Caco-2 (cell line): ENCODE results near the gene BNIPL. TPM values are rescaled to one million over a fixed set of nuclear protein-coding genes. Genes with fewer than 3 reads are reported as not detected.

Experiments used
- BruUV-seq: library from RNA; stranded (reverse); fragments of 400-500 nt; replicated peaks from 2 replicates; lab custom pipeline; 2021; lab: Mats Ljungman, UMichigan
- CTCF ChIA-PET: fragments of 300-600 bp; sonication (Branson Sonifier 250); formaldehyde crosslinking; loops from one replicate; lab custom pipeline; 2022; ENCODE audit warnings: antibody characterized with exemption; lab: Charles Lee
- POLR2A ChIA-PET: fragments of 300-600 bp; sonication (Branson Sonifier 250); formaldehyde crosslinking; loops from one replicate; lab custom pipeline; 2022; ENCODE audit warnings: antibody characterized with exemption; lab: Charles Lee
- DNase-seq, 2 experiments: peaks; one replicate each; pipeline versions ENCODE4 v3.0.0 to v3.0.0-alpha.2; 2020 to 2022
- H3K27me3 ChIP-seq: replicated peaks from 2 replicates; pipeline ENCODE4 v1.6.0; 2011; ENCODE audit warnings: low read length; ENCODE audit not compliant: control insufficient read depth, insufficient read depth
- H3K36me3 ChIP-seq: 2 replicates; pipeline ENCODE4 v1.5.1; 2011; ENCODE audit warnings: low read length; ENCODE audit not compliant: control insufficient read depth, insufficient read depth
- H3K4me1 ChIP-seq: fragments of 250-450 bp; sonication (Bioruptor Pico); 2 replicates; pipeline ENCODE4 v1.5.1; 2020; ENCODE audit warnings: mild to moderate bottlenecking
- H3K4me3 ChIP-seq: 2 replicates; pipeline ENCODE4 v1.5.1; 2011; ENCODE audit warnings: low read depth, mild to moderate bottlenecking, control low read depth, low read length
- H3K9me3 ChIP-seq: fragments of 250-450 bp; sonication (Bioruptor Pico); 2 replicates; pipeline ENCODE4 v1.5.1; 2020; ENCODE audit warnings: mild to moderate bottlenecking, moderate library complexity
- H3K27ac Mint-ChIP-seq: one replicate; pipeline ENCODE4 v1.8.0; 2022; ENCODE audit warnings: mixed read lengths; ENCODE audit not compliant: unreplicated experiment
- H3K27me3 Mint-ChIP-seq: one replicate; pipeline ENCODE4 v1.8.0; 2022; ENCODE audit warnings: mixed read lengths; ENCODE audit not compliant: insufficient read depth, unreplicated experiment
- H3K36me3 Mint-ChIP-seq: one replicate; pipeline ENCODE4 v1.8.0; 2022; ENCODE audit warnings: mild to moderate bottlenecking, mixed read lengths; ENCODE audit not compliant: insufficient read depth, unreplicated experiment
- H3K4me1 Mint-ChIP-seq: one replicate; pipeline ENCODE4 v1.8.0; 2022; ENCODE audit warnings: low read depth, mixed read lengths; ENCODE audit not compliant: unreplicated experiment
- H3K4me3 Mint-ChIP-seq: one replicate; pipeline ENCODE4 v1.8.0; 2022; ENCODE audit warnings: mild to moderate bottlenecking, moderate library complexity, mixed read lengths; ENCODE audit not compliant: unreplicated experiment
- H3K9me3 Mint-ChIP-seq: one replicate; pipeline ENCODE4 v1.8.0; 2022; ENCODE audit warnings: mixed read lengths; ENCODE audit not compliant: unreplicated experiment
- intact Hi-C: fragments of 100-400 bp; cut with micrococcal nuclease; formaldehyde crosslinking; loops from one replicate; pipeline ENCODE4 v1.10.0; 2022; ENCODE audit not compliant: unreplicated experiment
- total RNA-seq: library from RNA; stranded (reverse); gene quantifications from 2 replicates; pipeline ENCODE4 v1.2.3, GENCODE V29; 2022
- TF ChIP-seq, protein P1 (sequence below), 2 experiments: fragments of 200-600 bp in 1 of 2; IDR thresholded peaks; 1 replicate in 1 of 2; 2 replicates in 1 of 2; pipeline versions ENCODE4 v1.5.1 to v1.8.0; 2011 to 2022; ENCODE audit warnings: antibody characterized with exemption in 1 of 2, control low read depth in 1 of 2, inconsistent platforms in 1 of 2, low read depth in 1 of 2, low read length in 1 of 2, mild to moderate bottlenecking in 1 of 2, moderate library complexity in 1 of 2; ENCODE audit not compliant: insufficient read depth in 1 of 2, severe bottlenecking in 1 of 2, unreplicated experiment in 1 of 2

BNIPL gene
- total RNA-seq, 1 experiment from 2014 or later = 1.9 TPM

DNA sequence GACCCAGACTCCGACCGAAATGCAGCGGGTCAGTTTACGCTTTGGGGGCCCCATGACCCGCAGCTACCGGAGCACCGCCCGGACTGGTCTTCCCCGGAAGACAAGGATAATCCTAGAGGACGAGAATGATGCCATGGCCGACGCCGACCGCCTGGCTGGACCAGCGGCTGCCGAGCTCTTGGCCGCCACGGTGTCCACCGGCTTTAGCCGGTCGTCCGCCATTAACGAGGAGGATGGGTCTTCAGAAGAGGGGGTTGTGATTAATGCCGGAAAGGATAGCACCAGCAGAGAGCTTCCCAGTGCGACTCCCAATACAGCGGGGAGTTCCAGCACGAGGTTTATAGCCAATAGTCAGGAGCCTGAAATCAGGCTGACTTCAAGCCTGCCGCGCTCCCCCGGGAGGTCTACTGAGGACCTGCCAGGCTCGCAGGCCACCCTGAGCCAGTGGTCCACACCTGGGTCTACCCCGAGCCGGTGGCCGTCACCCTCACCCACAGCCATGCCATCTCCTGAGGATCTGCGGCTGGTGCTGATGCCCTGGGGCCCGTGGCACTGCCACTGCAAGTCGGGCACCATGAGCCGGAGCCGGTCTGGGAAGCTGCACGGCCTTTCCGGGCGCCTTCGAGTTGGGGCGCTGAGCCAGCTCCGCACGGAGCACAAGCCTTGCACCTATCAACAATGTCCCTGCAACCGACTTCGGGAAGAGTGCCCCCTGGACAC is 11.7 kb downstream of the BNIPL start:
- peak overlapping the region; percentile 74 for H3K27ac Mint-ChIP-seq
- H3K36me3 Mint-ChIP-seq = peaks cover 43% of the 10 kb centered on the region
- peak; percentile 69 for DNase-seq
- no peaks in the 10 kb centered on the region for H3K36me3 ChIP-seq
- intact Hi-C loops = loop anchor here (1.0 to 2.0 kb wide), 2 partner anchors 35 to 67 kb away; no protein-coding TSS in a partner anchor
- no peaks in the 10 kb centered on the region for H3K4me1 Mint-ChIP-seq
- ChIA-PET POLR2A (interaction anchor here (0.5 to 1.1 kb wide), 4 partner anchors 35 to 446 kb away, joined by 3 to 5 read pairs (median 3); partner anchors contain the start of gene MINDY1), CTCF (interaction anchor here (0.6 to 1.5 kb wide), 10 partner anchors 9 to 107 kb away, joined by 3 to 15 read pairs (median 4); partner anchors contain the start of genes CDC42SE1, MINDY1 and MLLT11)
- no peaks in the 10 kb centered on the region for H3K9me3 ChIP-seq
- no peaks in the 10 kb centered on the region for H3K9me3 Mint-ChIP-seq
- TSS peak; percentile 74 for BruUV-seq
- peak overlapping the region; percentile 81 for H3K4me3 Mint-ChIP-seq
- no peaks in the 10 kb centered on the region for H3K27me3 ChIP-seq
- H3K4me1 ChIP-seq = peaks cover 4% of the 10 kb centered on the region
- TF ChIP-seq, protein P1, sequence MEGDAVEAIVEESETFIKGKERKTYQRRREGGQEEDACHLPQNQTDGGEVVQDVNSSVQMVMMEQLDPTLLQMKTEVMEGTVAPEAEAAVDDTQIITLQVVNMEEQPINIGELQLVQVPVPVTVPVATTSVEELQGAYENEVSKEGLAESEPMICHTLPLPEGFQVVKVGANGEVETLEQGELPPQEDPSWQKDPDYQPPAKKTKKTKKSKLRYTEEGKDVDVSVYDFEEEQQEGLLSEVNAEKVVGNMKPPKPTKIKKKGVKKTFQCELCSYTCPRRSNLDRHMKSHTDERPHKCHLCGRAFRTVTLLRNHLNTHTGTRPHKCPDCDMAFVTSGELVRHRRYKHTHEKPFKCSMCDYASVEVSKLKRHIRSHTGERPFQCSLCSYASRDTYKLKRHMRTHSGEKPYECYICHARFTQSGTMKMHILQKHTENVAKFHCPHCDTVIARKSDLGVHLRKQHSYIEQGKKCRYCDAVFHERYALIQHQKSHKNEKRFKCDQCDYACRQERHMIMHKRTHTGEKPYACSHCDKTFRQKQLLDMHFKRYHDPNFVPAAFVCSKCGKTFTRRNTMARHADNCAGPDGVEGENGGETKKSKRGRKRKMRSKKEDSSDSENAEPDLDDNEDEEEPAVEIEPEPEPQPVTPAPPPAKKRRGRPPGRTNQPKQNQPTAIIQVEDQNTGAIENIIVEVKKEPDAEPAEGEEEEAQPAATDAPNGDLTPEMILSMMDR (IDR thresholded peaks at IDR 0.05; ENCODE audit: insufficient read depth in 1 of 2, low read depth in 1 of 2, low read length in 1 of 2, severe bottlenecking in 1 of 2, unreplicated experiment in 1 of 2) = peak in 1 of 2 experiments; percentile 55
- H3K27me3 Mint-ChIP-seq = no peaks in the 10 kb centered on the region
- peak overlapping the region; percentile 72 for H3K4me3 ChIP-seq

DNA sequence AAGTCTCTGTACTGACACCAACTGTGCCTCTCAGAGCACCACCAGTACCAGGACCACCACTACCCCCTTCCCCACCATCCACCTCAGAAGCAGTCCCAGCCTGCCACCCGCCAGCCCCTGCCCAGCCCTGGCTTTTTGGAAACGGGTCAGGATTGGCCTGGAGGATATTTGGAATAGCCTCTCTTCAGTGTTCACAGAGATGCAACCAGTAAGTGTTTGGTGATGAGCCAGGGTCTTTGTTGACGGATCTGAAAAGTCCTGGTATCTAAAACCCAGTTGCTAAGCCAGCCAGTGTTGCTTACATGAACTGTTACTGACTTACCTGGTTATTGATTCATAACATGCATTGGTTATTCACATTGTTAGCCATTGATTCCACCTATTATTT is 12.3 kb downstream of the BNIPL start:
- Histone ChIP-seq H3K9me3 (no peaks in the 10 kb centered on the region), H3K4me1 (peaks cover 4% of the 10 kb centered on the region), H3K27me3 (no peaks in the 10 kb centered on the region), H3K36me3 (no peaks in the 10 kb centered on the region), H3K4me3 (peak overlapping the region; percentile 72)
- peak overlapping the region; percentile 74 for H3K27ac Mint-ChIP-seq
- TF ChIP-seq, protein P1 (IDR thresholded peaks at IDR 0.05; ENCODE audit: insufficient read depth in 1 of 2, low read depth in 1 of 2, low read length in 1 of 2, severe bottlenecking in 1 of 2, unreplicated experiment in 1 of 2) = peak in 1 of 2 experiments; percentile 56
- no peaks in the 10 kb centered on the region for H3K9me3 Mint-ChIP-seq
- POLR2A ChIA-PET = interaction anchor here (0.6 to 1.1 kb wide), 2 partner anchors 42 to 66 kb away, joined by 3 to 5 read pairs; partner anchors contain the start of gene MINDY1
- H3K4me3 Mint-ChIP-seq = peak overlapping the region; percentile 81
- H3K27me3 Mint-ChIP-seq = no peaks in the 10 kb centered on the region
- peaks cover 49% of the 10 kb centered on the region for H3K36me3 Mint-ChIP-seq
- CTCF ChIA-PET = interaction anchor here (1.0 to 1.5 kb wide), 6 partner anchors 10 to 53 kb away, joined by 3 to 15 read pairs (median 6); partner anchors contain the start of genes CDC42SE1, MINDY1 and MLLT11
- intact Hi-C loops = loop anchor here (1.0 kb wide), 1 partner anchor 35 kb away; no protein-coding TSS in a partner anchor
- no peak for DNase-seq
- no peaks in the 10 kb centered on the region for H3K4me1 Mint-ChIP-seq
- BruUV-seq = no TSS peak

DNA sequence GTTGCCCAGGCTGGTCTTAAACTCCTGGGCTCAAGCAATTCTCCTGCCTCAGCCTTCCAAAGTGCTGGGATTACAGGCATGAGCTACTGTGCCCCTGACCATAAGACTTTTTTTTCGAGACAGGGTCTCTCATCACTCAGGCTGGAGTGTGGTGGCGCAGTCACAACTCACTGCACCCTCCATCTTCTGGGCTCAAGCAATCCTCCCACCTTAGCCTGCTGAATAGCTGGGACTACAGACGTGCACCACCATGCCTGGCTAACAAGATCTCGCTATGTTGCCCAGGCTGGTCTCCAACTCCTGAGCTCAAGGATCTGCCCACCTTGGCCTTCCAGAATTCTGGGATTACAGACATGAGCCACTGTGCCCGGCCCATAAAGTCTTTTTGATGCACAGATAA is 13.1 kb downstream of the BNIPL start:
- peak overlapping the region; percentile 81 for H3K4me3 Mint-ChIP-seq
- no peaks in the 10 kb centered on the region for H3K4me1 Mint-ChIP-seq
- peaks cover 57% of the 10 kb centered on the region for H3K36me3 Mint-ChIP-seq
- ChIA-PET CTCF (interaction anchor here (0.6 to 0.9 kb wide), 3 partner anchors 22 to 234 kb away, joined by 3 read pairs; no protein-coding TSS in a partner anchor), POLR2A (no interaction called here)
- no TSS peak for BruUV-seq
- Histone ChIP-seq H3K36me3 (peaks cover 6% of the 10 kb centered on the region; the same call in 1 of the 2 replicates), H3K9me3 (no peaks in the 10 kb centered on the region), H3K27me3 (no peaks in the 10 kb centered on the region), H3K4me1 (peaks cover 4% of the 10 kb centered on the region), H3K4me3 (no peak overlapping the region)
- DNase-seq = no peak
- no peaks in the 10 kb centered on the region for H3K27me3 Mint-ChIP-seq
- intact Hi-C loops = no loop called here
- no peaks in the 10 kb centered on the region for H3K9me3 Mint-ChIP-seq
- H3K27ac Mint-ChIP-seq = no peak overlapping the region
- TF ChIP-seq, protein P1 (IDR thresholded peaks at IDR 0.05; ENCODE audit: insufficient read depth in 1 of 2, low read depth in 1 of 2, low read length in 1 of 2, severe bottlenecking in 1 of 2, unreplicated experiment in 1 of 2) = no peak
